Prostate gland (tissue), 2 donors: ENCODE results near the gene THRSP.

Experiments used
- POLR2A ChIP-seq: fragments of 450-650 bp; IDR thresholded peaks from one replicate; pipeline ENCODE4 v1.6.1; 2016; ENCODE audit warnings: antibody characterized with exemption, mild to moderate bottlenecking
- POLR2AphosphoS5 ChIP-seq: sonication (generic); formaldehyde crosslinking; IDR thresholded peaks from one replicate; pipeline ENCODE4 v1.6.1; 2017; ENCODE audit warnings: antibody characterized with exemption
- TF ChIP-seq, protein P1 (sequence below), 4 experiments: fragments of 200-600 bp in 2 of 4; fragments of 450-650 bp in 2 of 4; sonication (generic) in 2 of 4; IDR thresholded peaks; 1 replicate in 3 of 4; 2 replicates in 1 of 4; pipeline ENCODE4 v1.5.1; 2016 to 2019; ENCODE audit warnings: antibody characterized with exemption in 4 of 4, mild to moderate bottlenecking in 2 of 4, moderate library complexity in 2 of 4

DNA sequence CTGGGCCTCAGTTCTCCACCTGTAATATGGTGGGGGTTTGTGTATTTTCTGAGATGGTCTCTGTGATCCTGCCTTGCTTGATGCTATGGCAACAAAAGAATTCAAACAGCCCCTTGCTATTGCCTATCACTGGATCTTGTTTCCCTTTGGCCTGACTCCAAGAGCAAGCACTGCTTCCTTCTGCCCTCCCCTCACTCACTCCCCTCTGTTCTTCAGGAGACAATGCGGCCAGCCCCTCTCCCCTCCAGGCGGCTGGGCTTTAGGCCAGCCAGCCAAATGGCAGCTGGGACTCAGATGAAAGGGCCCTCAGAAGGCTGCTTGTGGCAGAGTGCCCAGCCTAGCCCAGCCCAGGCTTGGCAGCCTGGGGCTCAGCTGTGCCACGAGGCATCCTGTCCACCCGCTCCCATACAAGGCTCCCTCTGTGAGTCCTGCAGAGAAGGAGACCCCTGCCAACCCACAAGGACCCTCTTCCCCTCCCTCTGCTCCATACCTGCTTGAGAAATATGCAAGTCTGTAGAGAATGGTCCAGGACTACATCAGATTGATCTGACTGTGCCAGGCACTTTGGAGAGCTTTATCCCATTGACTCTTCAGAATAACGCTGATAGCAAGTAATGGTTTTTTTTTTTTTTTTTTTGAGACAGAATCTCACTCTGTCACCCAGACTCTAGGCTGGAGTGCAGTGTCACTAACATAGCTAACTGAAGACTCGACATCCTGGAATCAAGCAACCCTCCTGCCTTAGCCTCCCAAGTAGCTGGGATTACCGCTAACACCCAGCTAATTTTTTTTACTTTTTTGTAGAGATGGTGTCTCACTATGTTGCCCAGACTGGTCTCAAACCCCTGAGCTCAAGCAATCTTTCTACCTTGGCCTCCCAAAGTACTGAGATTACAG lies 33.0 kb upstream of the THRSP start:
- TF ChIP-seq POLR2AphosphoS5 (peak; percentile 6), POLR2A (no peak)
- TF ChIP-seq, protein P1, sequence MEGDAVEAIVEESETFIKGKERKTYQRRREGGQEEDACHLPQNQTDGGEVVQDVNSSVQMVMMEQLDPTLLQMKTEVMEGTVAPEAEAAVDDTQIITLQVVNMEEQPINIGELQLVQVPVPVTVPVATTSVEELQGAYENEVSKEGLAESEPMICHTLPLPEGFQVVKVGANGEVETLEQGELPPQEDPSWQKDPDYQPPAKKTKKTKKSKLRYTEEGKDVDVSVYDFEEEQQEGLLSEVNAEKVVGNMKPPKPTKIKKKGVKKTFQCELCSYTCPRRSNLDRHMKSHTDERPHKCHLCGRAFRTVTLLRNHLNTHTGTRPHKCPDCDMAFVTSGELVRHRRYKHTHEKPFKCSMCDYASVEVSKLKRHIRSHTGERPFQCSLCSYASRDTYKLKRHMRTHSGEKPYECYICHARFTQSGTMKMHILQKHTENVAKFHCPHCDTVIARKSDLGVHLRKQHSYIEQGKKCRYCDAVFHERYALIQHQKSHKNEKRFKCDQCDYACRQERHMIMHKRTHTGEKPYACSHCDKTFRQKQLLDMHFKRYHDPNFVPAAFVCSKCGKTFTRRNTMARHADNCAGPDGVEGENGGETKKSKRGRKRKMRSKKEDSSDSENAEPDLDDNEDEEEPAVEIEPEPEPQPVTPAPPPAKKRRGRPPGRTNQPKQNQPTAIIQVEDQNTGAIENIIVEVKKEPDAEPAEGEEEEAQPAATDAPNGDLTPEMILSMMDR (IDR thresholded peaks at IDR 0.05): no peak
